T-helper 9 cell (primary cell): ENCODE results near the gene GRHL1.
A peak's percentile ranks its signal among the peaks of the same experiment; 100 is the strongest.

Source experiments
- DNase-seq: peaks from one replicate; pipeline ENCODE4 v3.0.0-alpha.2; 2020

GRHL1 gene

GRCh38 chr2:9949239-9949991, 2.1 kb upstream of the GRHL1 start:
- no peak for DNase-seq

DNA sequence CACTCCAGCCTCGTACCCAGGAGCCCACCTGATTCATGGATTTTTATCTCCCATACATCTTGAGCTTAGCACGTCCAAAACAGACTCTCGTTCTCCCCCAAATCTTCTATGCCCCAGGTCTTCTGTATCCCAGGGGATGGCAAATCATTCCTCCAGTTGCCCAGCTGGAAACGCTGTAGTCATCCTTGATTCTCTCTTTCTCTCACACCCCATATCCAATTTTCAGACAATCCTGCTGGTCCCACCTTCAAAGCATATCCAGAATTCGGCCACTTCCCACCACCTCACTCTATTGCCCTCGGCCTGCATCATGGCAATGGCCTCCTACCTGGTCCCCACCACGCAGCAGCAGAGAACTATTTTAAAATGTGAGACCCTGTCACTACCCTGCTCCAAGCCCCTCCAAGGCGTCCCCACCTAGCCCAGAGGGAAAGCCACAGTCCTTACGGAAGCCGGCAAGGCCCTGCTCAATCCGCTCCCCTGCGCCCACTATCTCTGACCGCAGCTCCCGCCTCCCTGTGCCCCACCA, 1.4 kb upstream of the GRHL1 start:
- DNase-seq: no peak

DNA sequence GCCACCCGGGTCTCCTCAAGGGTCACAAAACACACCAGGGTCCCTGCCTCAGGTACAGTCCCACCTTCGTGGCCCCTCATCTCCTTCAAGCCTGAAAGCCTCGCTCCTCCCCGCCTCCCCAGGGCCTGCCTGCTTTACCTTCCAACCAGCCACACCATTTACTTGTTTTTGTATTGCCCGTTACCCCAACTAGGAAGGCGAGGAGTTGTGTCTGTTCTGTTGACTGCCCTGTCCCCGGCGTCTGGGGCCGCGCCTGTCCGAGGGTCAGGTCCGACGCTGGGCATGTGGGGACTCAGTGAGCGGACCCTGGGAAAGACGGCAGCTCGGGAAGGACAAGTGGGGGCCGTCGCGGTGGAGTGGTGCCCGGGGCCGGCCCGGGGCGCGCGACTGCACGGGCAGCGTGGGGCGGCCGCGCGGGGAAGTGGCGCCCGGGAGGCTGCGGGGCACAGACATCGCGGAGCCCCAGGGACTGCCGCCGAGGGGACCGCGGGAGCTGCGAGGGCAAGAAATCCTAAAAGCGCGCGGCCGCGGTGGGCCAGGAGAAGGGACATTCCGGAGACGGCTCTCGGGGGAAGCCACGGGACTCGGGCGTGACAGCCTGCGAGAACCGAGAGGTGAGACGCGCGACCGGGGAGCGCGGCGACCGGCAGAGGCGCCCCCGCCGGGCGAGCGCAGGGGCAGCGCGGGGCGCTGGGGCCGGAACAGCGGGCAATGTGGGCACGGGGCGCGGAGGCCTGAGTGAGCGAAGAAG, 797 bp upstream of the GRHL1 start:
- DNase-seq: peak; percentile 44

DNA sequence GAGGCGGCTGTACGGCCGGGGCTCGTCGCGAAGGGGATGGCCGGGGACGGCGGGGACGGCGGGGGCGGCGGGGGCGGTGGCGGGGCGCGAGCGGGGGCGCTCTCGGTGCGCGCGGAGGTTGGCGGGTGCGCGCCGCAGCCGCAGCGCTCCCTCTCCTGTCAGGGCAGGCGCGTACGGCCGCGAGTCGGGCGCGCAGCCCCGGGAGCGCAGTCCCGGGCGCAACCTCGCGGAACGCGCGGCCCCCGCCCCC, 296 bp upstream of the GRHL1 start:
- DNase-seq: no peak

DNA sequence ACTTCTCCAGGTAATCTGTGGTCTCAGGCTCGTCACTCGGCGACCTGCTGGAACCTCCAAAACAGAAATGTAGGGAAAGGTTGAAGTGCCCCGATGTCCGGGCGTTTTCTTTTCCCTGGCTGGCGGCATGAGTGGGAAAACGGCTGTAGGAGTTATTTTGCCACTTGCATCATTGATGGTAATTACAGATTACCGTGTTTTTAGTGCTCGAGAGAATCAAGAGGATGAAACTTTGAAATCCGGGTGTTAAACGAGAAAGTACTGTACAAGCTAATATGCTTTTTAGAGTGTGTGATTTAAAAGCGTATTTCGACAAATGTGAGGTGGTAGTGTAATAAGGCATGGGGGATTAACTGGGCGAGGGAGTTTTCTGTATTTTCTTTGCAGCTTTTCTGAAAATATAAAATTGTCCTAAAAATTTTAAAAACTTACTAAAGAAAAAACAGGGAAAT, 819 bp downstream of the GRHL1 start:
- no peak for DNase-seq

GRCh38 chr2:9952856-9953503, 1.5 kb downstream of the GRHL1 start:
- no peak for DNase-seq

- DNase-seq: no peak
Measured at GRCh38 chr2:9954136-9954535, 2.6 kb downstream of the GRHL1 start.

GRCh38 chr2:9958057-9958456, 6.6 kb downstream of the GRHL1 start:
- no peak for DNase-seq

DNA sequence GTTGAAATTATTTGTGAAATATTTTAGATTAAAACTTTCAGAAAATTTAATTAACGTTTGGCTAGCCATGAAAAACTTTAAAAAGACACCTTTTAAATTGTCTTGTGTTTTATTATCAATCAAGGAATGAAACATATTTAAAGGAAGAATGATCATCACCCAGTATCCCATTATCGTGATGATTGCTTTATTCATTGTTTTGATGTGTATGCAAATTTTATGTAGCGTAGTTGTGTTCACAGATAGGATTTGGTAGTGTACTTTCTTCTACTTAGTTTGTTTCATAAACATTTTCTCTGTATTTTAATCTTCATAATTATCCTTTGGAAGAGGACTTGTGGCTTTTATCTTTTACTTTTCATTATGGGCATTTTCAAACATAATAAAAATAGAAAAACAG, 7.8 kb downstream of the GRHL1 start:
- DNase-seq: no peak

DNA sequence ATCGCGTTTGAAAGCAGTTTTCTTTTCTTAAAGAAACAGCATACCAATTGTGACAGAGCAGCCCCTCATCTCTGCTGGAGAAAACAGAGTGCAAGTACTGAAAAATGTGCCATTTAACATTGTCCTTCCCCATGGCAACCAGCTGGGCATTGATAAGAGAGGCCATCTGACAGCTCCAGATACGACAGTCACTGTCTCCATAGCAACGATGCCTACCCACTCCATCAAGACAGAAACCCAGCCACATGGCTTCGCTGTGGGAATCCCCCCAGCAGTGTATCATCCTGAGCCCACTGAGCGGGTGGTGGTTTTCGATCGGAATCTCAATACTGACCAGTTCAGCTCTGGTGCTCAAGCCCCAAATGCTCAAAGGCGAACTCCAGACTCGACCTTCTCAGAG, 9.5 kb downstream of the GRHL1 start:
- no peak for DNase-seq

DNA sequence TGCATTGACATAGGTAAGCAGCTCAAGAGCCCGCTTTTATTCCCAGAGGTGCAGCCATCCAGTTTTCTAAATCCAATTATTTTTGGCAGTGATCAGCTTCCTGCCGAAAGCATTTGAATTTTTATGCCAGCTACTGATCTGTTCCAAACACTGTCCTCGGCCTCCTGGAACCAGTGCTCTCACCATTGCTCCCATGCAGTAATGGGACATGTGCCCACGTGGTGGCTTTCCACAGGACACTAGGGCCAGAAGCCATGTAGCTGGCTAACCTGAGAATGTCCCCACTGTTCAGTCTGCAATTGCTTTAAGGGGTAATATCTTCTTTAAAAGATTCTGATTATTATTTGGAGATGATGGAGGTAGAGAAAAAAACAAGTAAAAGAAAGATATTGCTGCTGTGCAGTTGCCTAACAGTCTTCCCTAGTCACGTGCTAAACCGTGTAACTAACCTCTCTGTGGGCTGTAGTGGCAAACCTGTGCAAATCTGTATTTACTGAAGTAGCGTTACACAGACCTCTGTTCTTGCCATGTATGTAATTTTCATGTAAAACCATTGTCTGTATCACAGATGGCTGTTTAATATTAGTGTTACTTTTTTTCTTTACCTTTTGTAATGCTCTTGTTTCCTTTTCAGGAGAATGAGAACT, 13.0 kb downstream of the GRHL1 start:
- DNase-seq: no peak

GRCh38 chr2:9965119-9965822, 13.8 kb downstream of the GRHL1 start:
- DNase-seq: no peak

DNA sequence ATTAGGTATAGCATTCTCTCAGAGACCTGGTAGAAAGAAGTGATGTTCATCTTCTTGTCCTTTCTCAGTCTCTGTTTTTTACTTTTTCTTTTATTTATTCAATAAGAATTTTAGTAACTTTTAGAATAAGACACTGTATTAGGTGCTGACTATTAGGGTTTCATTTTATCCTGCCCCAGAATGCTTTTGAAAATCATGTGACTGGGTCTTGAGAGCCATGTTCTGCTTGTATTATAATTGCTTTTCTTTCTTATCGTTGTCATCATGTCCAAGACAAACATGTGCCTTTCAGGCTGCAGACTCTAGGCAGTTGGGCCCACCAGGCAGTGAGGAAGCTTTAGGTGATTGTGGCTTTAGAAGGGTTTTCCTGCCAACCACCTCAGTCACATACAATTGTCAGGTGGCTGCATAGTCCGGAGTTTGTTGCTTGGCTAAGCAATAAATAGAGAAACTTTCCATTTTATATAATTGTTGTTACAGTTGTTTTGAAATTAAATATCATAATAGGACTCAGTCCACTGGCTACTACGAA, 15.1 kb downstream of the GRHL1 start:
- no peak for DNase-seq

GRCh38 chr2:9967053-9967775, 15.7 kb downstream of the GRHL1 start:
- DNase-seq: no peak

GRCh38 chr2:9968553-9969497, 17.3 kb downstream of the GRHL1 start:
- DNase-seq: no peak

- no peak for DNase-seq
Measured at GRCh38 chr2:9970200-9971044, 18.9 kb downstream of the GRHL1 start.

DNA sequence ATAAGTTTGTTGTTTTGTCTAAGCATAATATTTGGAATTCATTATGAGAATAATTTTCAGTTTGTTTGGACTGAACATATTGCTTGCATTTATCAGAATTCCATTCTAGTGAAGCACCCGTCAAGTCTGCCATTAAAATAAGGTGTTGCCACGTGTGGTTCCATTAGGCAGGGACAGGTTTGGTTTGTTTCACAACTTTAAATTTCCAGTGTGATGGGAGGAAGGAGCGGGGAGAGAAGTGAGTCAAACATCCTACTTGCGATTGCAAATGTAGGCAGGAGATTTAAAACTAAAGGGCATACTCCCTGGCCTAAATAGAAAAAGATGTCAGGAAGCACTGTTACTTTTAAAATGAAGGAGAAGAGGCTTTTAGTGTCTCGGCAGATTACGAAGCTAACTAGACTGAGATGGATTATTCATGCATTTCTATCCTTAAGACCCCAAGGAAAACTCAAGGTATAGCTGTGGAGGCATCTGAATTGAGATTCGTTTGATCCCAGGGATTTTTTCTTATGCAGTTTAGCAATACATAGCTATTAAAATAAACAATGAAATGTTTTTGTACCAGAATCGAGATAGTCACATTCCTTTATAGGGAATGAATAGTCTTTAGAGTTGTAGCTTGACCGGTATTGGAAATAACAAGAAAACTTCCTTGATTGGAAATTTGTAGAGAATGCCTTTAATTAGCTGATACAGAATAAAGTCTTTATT, 19.8 kb downstream of the GRHL1 start:
- no peak for DNase-seq

GRCh38 chr2:9971890-9972289, 20.4 kb downstream of the GRHL1 start:
- no peak for DNase-seq
